ENCODE measurements around the gene PFN4.

The PFN4 gene

DNA sequence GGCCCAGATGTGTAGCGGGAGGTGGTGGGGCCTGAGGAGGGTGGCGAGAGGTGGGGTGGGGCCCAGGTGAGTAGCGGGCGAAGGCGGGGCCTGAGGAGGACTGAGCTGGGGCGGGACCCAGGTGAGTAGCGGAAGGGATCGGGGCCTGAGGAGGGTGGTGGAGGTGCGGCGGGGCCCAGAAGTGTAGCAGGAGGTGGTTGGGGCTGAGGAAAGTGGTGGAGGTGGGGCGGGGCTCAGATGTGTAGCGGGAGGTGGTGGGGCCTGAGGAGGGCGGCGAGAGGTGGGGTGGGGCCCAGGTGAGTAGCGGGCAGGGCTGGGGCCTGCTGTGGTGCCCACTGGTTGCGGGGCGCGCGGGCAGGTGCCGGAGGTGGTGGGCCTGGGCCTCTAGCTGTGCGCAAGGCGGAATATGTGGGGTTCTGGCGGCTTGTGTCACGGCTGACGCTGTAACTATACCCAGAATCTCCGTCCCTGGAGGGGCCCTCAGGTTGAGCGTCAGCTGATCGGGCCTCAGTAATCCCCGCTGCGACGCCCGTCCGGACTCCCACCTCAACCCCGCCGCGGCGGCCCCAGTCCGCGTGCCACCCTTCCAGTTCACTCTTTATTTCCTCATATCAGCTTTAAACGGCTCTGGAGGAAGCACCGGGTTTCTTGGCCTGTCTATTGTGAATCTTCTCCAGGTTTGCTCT, 46.1 kb downstream of the PFN4 start:
- peak; percentile 53 for DNase-seq

DNA sequence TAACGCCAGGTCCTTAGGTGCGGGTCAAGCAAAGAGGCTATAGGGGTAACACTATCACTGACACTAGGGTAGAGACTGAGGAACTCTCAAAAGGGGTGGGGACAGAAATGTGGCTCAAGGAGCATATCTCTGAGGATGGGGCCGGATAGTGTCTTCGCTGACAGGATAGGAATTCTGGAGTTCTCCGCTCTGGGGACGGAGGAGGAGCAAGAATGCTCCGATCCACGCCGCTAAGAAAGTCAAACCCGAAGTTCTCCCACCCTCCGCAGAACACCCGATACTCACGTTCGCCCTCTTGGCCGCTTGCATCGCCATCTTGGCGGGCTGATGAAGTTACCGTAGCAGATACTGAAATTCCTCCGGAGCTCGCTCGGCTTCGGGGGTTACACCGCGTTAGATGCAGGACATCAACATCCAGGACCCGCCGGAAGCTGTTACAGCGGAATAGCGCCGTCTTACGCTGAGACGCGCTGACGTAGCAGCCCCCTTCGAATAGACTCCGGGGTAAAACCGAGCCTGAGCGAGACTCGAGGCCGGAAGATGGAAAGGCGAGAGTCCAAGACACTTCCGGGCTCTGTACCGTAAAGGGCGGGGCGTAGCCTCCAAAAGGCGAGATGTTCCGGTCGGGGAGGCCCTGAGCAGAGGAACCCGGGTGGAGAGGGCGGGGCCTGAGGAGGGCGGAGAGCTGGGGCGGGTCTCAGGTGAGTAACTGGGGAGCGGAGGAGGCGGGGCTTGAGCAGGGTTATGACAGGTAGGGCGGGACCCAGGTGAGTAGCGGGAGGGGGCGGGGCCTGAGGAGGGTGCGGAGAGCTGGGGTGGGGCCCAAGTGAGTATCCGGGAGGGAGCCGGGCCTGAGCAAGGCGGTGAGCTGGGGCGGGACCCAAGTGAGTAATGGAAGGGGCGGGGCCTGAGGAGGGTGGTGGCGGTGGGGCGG, 47.0 kb downstream of the PFN4 start, which contains the start of gene SF3B6:
SF3B6 (minus strand) TSS at position 412 of the 934 bp plus-strand sequence; CDS start at position 315, 97 bp downstream.
- peak; percentile 100 for DNase-seq

DNA sequence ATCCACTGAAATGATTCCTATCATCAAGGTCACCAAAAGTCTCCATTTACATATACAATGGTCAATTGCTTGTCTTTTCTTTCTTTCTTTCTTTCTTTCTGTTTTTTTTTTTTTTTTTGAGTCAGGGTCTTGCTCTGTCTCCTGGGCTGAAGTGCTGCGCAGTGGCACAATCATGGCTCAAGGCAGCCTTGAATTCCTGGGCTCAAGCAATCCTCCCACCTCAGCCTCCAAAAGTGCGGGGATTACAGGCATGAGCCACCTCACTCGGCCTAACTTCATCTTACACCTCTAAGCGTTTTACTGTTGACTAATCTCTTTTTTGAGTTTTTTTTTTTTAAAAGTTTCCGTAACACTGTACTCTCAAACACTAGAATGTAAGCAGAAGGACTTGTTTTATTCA, 47.9 kb downstream of the PFN4 start:
- DNase-seq: no peak

DNA sequence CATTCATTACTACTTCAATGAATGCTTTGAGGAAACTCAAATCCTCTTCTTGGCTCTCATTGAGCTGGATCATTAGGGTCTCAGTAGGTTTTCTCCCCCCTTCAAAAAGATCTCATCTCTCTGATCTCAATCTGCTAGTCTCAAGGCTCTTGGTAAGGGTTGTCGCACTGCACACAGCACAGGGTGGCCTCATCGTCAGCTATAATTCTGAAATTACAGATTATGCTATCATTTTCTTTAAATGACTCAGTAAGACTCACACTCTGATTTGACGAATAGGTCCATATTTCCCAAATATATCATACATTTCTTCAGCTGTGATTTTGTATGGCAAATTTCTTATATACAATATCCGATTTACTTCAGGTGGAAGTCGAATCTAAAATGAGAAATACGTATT, 49.3 kb downstream of the PFN4 start:
- DNase-seq: no peak

DNA sequence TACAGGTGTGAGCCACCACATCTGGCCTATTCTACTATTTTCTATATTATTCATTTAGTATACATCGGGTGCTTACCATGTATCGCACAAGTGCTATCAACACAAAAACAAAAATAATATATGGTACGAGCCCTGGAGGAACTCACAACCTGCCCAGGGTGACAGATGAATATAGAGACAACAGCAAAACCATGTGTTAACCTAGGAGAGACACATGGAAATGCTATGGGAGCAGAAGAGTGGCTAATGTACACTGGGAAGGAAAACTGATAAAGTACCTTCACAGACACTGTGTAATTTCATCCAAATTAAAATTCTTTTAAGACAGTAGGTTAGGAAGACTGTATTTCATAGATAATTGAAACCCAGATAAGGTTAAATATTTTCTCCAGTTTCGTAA, 50.9 kb downstream of the PFN4 start:
- DNase-seq: no peak

DNA sequence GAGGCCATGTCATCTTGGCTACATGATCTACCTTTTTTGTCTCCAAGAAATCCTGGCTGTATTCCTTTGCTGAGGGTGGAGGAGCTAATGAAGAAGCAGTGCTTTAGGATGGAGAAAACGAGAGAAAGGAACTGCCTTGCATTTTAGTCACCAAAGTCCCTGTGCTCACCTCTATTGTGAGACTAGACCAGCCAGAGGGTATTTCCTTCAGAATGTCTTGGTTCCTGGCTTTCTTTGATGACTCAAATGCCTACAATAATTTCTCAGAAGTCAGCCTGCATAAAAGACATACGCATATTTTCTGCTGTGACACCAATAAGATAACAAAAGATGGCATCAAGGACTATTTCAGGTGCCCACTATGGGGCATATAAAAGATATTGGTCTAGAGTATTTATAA, 57.8 kb downstream of the PFN4 start:
- no peak for DNase-seq
